Ureter (tissue), 1 donor: ENCODE results near the gene CWC22. TPM values are rescaled to one million over a fixed set of nuclear protein-coding genes. Genes with fewer than 3 reads are reported as not detected.
"Not testable (repeated sequence)": the region's sequence is repeated elsewhere in the genome, so short reads cannot be mapped to it uniquely, and the experiment has no call there.

Experiments
- DNase-seq: peaks from one replicate; pipeline ENCODE4 v3.0.0-alpha.2; 2020; ENCODE audit warnings: low spot score
- total RNA-seq: library from RNA; stranded (reverse); gene quantifications from one replicate; pipeline ENCODE4 v1.2.4, GENCODE V29; 2023
- donor health status: DM: yes; HTN: yes; CAD: no.

CWC22 gene
- total RNA-seq, 1 donor from 2014 or later: 22.3 TPM

DNA sequence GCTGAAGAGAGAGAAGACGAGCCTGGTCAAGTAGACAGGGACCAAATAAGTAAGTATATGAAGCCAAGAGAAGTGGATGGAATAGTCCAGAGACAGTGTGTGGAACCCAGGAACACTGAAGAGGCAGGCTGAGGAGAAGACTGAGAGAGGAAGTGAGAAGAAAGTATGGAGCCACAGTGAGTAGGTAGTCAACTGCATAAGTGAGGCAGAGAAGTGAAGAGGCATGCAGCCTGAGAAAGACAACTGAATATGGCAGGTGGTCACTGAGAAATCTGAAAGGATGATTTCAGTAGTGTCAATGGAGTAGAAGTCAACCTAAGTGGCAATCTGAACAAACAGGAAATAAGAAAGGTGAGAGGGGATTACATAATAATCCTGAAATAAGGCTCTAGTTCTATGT lies 55.4 kb downstream of the CWC22 start:
- DNase-seq: no peak

GRCh38 chr2:179950391-179950790 lies 56.7 kb downstream of the CWC22 start:
- DNase-seq: no peak

DNA sequence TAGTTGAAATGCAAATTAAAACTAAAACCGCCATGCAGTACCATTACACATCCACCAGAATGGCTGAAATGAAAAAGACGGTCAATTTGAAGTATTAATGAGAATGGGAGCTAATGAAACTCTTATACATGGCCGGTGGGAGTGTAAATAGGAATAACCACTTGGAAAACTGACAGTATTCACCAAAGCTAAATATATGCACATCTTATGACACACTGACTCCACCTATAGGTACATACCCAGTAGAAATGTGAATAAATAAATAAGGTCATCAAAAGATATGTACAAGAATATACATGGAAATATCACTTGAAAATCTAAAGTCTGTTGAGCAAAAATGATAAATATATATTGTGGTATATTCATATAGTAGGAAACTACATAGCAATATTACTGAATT lies 57.7 kb downstream of the CWC22 start:
- DNase-seq: no peak

DNA sequence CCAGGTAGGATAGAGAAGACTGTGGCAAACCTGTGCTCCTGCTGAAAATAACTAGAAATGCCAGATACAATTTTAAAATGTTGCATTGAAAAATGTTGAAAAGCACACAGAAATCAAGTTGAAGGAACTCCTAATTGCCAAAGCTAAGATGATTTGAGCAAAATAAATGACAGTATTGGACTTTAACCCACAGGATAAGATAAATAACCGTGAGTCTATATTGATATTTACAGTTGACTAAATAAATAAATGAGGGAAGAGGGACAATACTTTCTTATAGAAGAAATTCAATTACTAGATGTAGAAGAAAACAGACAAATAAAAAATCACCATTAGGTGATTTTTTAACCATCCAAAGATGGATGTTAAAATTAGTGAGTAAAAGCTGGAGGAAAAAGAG lies 59.0 kb downstream of the CWC22 start:
- no peak for DNase-seq

DNA sequence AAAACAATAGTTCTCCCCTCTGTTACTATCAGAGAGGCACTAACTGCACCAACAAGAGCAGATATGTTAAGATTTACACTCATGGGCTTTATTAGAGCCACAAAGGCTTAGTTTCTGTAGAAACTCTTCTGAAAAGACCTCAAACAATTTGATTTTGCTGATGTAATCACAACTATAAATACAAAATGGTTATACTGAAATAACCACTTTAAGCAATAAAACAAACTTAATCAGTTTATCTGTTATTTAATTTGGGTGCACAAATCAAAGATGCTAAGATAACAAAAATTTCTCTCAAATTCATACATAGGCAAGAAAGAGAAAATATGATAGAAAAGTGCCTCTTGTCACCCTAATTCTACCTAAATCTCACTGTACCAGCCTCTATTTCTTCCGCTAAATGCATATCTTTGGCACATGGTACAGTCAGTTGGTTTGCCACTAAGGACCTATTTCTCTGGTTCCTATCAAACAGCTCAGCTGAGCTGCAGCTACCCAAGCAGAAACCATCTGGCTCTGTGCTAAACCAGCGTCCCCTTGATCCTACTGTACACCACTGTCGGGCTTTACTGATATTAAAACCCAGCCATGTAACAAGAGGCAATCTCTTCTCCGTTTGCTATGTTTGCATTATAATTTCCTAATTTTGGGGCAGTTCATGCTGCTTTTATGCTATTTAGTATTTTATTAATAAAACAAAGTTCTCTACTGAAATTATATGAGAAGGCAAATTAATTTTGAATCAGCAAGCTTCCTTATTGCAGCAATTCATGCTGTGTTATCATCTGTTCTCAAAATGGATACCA lies 60.1 kb downstream of the CWC22 start:
- DNase-seq: no peak

- no peak for DNase-seq
These were observed 60.8 kb downstream of the CWC22 start for GRCh38 chr2:179946346-179946745.

DNA sequence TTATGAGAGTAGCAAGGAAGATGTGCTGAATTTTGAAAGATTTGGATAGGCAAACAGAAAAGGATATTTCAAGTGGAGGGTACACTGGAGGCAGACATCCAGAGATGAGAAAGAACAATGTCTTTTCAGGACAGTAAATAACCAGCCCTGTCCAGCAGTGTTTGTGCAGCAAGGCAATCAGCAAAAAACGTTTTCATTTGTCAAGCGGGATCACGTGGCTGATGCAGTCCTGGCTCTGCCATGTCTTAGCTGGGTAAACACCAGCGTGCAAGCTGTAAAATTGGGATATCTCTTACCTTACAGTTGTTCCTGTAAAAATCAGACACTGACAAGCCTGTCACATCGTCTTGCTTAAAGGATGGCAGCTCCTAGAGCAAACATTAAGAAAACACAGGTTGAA lies 67.8 kb downstream of the CWC22 start:
- no peak for DNase-seq

GRCh38 chr2:179938026-179938425 lies 69.1 kb downstream of the CWC22 start:
- DNase-seq: no peak

- DNase-seq: no peak
These were observed 70.4 kb downstream of the CWC22 start for GRCh38 chr2:179936654-179937053.

GRCh38 chr2:179936141-179936540 lies 71.0 kb downstream of the CWC22 start:
- no peak for DNase-seq

DNA sequence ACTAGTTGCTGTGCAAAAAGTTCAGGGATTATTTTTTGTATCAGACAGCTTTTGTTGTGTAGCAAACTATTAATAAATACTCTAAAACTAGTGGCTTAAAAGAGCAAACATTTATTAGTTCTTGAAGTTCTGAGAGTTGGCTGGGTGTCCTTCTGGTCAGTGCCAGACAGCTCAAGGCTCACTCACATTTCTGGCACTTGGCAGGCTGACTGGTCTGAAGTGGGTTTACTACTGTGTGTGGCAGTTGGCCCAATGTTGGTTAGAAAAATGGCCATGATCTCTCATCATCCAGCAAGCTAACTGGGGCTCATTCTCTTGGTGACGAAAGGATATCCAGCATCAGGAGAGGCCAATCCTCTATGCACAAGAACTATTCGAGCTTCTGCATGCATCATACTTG lies 74.3 kb downstream of the CWC22 start:
- no peak for DNase-seq

DNA sequence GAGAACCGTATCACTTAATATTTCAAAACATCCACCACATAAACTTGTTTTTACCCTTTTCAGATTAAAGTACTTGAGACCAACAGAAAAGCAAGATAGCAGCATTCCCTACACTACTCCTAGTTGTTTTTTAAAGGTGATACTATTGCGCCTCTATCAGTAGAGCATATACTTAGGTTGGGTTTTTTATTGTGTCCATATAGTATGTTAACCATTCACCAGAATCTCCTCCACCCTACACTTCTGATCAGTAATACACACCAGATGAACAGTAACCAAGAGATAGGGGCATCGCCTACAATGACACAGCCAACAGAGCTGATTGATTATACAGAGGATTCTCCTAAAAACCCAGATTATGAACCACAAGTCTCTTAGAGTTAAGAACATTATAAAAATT lies 75.6 kb downstream of the CWC22 start:
- DNase-seq: no peak

GRCh38 chr2:179929997-179930396 lies 77.1 kb downstream of the CWC22 start:
- not testable (repeated sequence) for DNase-seq

- DNase-seq: no peak
These were observed 80.1 kb downstream of the CWC22 start for GRCh38 chr2:179927041-179927440.

- no peak for DNase-seq
These were observed 81.4 kb downstream of the CWC22 start for GRCh38 chr2:179925713-179926112.

DNA sequence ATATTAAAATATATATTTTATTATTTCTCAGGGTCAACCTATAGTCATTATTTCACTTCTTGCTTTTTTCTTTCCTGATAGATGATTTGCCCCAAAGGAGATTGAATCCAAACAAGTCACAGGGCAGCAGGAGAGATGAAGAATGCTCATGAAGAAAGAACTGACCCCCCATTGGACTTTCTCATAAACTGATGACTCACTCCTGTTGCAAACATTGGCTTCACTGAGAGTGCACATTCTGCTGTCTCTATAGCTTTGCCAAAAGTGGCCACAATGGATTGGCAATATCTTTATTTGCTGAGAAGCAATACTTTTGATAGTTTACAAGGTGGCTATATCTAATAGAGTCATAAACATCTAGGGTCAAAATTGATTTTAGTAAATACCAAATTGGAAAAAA lies 89.8 kb downstream of the CWC22 start:
- DNase-seq: no peak

DNA sequence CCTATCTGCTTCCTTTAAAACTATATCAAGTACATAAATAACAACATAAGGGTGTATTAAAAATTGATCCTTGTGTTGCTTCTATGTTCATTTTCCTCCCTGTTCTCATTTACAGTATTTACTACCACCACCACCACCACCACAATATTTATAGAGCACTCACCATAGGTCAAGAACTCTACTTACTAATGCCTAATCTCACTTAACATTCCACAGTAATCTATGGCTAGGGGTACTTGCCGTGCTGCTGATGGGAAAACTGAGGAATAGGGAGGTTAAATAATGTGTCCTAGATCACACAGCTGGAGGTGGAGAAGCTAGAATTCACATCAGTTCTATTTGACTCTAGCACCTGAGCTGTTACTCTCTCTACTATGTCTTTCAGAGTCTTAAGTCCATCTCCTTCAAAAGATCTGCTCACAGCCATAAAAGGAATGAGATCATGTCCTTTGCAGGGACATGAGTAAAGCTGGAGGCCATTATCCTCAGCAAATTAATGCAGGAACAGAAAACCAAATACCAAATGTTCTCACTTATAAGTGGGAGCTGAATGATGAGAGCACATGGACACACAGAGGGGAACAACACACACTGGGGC lies 91.6 kb downstream of the CWC22 start:
- no peak for DNase-seq

DNA sequence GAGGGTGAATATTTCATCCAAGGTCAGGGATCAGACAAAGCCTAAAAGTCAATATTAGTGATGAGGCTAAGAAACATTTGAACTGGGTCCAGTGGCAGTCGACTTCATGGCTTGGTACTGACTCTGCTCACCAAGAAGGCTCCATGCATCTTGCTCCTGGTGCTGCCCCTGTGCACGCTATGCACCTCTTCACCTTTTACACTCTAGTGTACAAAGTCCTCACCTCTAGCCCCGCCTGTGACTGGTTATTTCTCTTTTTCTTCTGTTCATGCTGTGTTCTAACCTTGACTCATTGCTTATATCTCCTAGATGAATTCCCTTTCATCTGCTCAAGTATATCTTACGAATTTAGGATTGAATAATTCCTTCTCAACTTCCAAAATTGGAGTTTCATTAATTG lies 93.3 kb downstream of the CWC22 start:
- no peak for DNase-seq

GRCh38 chr2:179911569-179911968 lies 95.5 kb downstream of the CWC22 start:
- DNase-seq: no peak

DNA sequence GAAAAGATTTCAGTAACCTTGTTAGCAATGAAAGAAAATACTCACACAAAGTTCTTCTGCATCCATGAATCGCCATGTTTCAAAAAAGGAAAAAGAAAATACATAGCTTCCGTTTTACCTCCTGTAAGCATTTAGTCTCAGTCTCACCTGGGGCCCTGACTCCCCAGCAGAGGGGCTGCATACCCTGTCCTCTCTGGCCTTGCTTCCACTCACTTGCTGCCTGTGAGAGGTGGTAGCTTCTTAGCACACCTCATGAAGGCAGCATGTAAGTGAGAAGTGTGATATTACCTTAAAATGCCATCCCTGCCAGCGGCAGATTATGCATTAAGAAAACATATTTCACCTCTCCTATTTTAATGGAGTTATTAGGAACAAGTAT lies 96.4 kb downstream of the CWC22 start:
- DNase-seq: no peak

DNA sequence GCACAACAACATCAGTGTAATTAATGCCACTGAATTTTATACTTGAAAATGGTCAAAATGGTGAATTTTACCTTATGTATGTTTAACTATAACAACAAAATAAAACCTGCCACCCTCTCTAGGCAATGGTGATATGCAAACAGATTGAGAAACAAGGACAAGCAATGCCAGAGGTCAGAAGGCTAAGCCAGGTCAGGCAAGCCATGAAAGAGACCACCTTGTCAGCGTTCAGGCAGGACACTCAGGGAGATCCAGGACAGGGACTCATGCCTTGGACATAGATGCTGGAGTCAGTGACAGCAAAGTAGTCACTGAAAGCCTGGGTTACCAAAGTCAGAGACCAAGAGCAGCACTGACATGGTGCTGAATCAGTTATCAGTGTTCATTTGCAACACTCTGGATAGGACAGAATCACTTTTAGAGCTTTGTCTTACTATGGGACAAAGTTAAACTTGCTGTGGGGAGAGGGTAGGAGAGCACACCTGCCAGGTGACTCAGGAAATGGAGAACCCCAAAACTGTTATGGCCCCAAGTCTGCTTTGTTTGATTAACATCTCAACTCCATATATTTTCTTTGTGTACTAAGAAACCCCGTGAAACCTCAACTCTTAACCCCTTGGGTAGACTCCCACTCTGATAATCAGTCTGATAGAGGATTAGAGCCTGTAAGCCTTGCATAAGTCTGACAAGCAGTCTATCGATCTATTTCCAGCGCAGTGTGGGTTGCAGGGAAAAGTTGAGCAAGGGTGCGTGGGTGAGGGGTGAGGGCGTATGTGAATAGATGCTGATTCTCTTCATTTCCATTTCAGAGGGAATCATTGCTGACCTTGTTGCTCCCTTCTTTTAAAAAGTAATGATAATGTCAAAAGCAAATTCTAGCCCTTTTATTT lies 97.0 kb downstream of the CWC22 start:
- DNase-seq: no peak

- DNase-seq: no peak
These were observed 106.4 kb downstream of the CWC22 start for GRCh38 chr2:179900655-179901054.

GRCh38 chr2:179899666-179900065 lies 107.4 kb downstream of the CWC22 start:
- no peak for DNase-seq
